ENCODE data around the gene PANX2. TPM values are rescaled to one million over a fixed set of nuclear protein-coding genes. Genes with fewer than 3 reads are reported as not detected.
A peak's percentile ranks its signal among the peaks of the same experiment; 100 is the strongest.

PANX2 gene
- total and polyA plus RNA-seq, 8 donors: 0.25 to 1.8 (median 1.1) TPM; not detected in 3

GRCh38 chr22:50178871-50179869 lies 8.6 kb downstream of the PANX2 start:
- H3K4me3 ChIP-seq: no peak overlapping the region
- H3K27ac ChIP-seq: no peak overlapping the region
- no peak for TF ChIP-seq POLR2A (IDR thresholded peaks at IDR 0.05)
- TF ChIP-seq EP300 (IDR thresholded peaks at IDR 0.05): no peak
- TF ChIP-seq POLR2AphosphoS5 (IDR thresholded peaks at IDR 0.05): no peak
- TF ChIP-seq CTCF (IDR thresholded peaks at IDR 0.05): no peak
- H3K4me1 ChIP-seq: peaks cover 6 to 24% (median 21%) of the 10 kb centered on the region in 4 donors
- intact Hi-C loops (cut with DNase I; ENCODE audit: low total_unique reads): no loop called here
- H3K36me3 ChIP-seq: no peaks in the 10 kb centered on the region
- 80 to 83% (median 82%) methylated on average over 30 to 64 of the region's 64 CpGs for WGBS, 5 donors
- H3K27me3 ChIP-seq: peaks cover 6 to 66% (median 8%) of the 10 kb centered on the region in 3 donors
- no peak for DNase-seq
- no peaks in the 10 kb centered on the region for H3K9me3 ChIP-seq

- Histone ChIP-seq H3K36me3 (no peaks in the 10 kb centered on the region), H3K27ac (no peak overlapping the region), H3K27me3 (peaks cover 6 to 57% (median 8%) of the 10 kb centered on the region in 3 donors), H3K4me1 (peaks cover 16 to 33% (median 30%) of the 10 kb centered on the region in 4 donors), H3K9me3 (no peaks in the 10 kb centered on the region), H3K4me3 (no peak overlapping the region)
- WGBS, 5 donors: 61 to 77% (median 71%) methylated on average over 38 to 39 of the region's 39 CpGs
- intact Hi-C loops (cut with DNase I; ENCODE audit: low total_unique reads): no loop called here
- TF ChIP-seq CTCF (IDR thresholded peaks at IDR 0.05): no peak
- no peak for TF ChIP-seq EP300 (IDR thresholded peaks at IDR 0.05)
- TF ChIP-seq POLR2AphosphoS5 (IDR thresholded peaks at IDR 0.05): no peak
- peak in 1 of 2 donors; percentile 14 for DNase-seq
Measured at GRCh38 chr22:50179937-50180726, 9.6 kb downstream of the PANX2 start.

- WGBS, 5 donors: 90 to 96% (median 94%) methylated on average over 21 to 27 of the region's 27 CpGs
Measured at GRCh38 chr22:50180727-50181521, 10.4 kb downstream of the PANX2 start.

More at GRCh38 chr22:50180727-50181521, 10.4 kb downstream of the PANX2 start:
- DNase-seq: no peak
- no peak overlapping the region for H3K27ac ChIP-seq
- intact Hi-C loops (cut with DNase I; ENCODE audit: low total_unique reads): no loop called here
- peaks cover 6 to 49% (median 8%) of the 10 kb centered on the region in 3 donors for H3K27me3 ChIP-seq
- TF ChIP-seq EP300 (IDR thresholded peaks at IDR 0.05) (no peak), POLR2AphosphoS5 (IDR thresholded peaks at IDR 0.05) (no peak), CTCF (IDR thresholded peaks at IDR 0.05) (no peak), POLR2A (IDR thresholded peaks at IDR 0.05) (no peak)
- H3K4me3 ChIP-seq: no peak overlapping the region
- peaks cover 19 to 37% (median 35%) of the 10 kb centered on the region in 4 donors for H3K4me1 ChIP-seq
- H3K9me3 ChIP-seq: no peaks in the 10 kb centered on the region
- no peaks in the 10 kb centered on the region for H3K36me3 ChIP-seq
